ENCODE results near the gene FAM117A.
"Not testable (repeated sequence)": the region's sequence is repeated elsewhere in the genome, so short reads cannot be mapped to it uniquely, and the experiment has no call there.

FAM117A gene

DNA sequence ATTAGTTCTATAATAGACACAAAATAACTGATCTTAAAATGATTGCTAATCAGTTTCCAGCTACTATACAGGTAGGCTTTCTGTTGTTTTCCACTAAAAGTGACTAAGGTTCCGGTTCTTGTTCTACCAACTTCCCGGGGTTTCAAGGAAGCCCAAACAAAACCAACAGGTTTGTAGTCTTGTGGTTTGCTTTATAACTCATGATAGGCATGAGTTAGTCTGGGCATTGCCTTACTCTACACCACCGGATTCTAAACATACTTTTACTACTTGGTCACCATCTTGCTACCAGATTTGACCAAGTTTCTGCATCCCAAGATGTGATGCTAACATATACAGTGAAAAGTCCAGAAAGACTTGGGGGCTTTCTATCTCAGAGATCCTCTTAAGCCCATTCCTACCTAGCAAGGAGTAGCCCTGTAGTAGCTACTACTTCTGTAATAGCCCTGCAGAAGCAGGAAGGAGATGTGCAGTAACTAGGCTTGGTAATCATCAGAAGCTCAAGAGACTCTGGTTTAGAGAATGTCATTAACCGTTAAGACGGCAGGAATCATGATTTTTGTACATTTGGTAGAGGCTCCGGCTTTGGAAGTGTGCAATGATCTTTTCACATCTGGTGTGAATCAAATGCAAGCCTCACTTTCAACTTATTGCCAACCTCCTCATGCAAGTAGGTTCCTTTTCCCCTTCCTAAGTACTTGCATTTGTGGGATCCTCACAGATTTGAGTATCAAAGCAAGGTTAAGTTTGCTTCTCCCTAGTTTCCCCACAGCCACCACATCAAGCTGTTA is 1.6 kb downstream of the FAM117A start:
- no peak for DNase-seq

DNA sequence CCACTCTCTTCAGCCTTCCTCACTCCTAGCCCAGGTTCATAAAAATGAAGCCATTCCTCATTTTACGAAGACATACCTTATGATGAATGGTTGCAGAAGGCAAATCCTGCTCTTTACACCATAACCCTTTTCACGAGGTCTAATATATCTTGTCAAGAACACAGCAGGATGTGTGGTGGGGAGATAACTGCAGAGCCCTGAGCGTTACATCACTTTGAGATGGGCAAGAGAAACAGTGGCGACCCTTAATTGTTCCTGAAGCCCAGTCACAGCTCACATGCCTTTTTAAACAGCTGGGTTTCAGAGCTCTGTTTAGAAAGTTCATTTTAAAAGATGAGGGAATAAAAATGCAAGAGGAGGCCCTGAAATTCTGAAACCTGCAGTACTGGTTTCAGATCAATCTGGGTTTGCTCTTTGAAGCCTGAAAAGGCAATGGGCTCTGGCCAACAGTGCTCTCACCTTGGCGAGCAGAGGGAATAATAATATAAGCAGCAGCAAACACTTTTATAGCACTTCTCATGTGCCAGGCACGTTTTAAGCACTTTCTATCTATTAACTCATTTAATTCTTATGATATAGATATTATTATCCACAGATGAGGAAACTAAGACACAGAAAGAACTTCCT is 2.9 kb downstream of the FAM117A start:
- DNase-seq, result no peak

DNA sequence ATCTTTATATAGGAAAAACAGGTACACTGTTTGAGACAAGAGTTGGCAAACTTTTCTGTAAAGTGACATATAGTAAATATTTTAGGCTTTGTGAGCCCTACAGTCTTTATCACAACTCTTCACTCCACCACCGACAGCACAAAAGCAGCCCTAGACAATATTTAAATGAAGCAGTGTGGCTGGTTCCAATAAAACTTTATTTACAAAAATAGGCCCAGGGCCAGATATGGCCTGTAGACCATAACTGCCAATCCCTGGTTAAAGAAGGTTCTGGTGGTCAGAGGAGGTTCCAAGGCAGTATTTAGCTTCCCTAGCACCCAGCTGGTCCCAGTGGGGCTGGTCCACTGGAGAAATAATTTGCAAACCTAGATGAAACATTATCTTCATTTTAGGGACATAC is 3.6 kb downstream of the FAM117A start:
- no peak for DNase-seq

DNA sequence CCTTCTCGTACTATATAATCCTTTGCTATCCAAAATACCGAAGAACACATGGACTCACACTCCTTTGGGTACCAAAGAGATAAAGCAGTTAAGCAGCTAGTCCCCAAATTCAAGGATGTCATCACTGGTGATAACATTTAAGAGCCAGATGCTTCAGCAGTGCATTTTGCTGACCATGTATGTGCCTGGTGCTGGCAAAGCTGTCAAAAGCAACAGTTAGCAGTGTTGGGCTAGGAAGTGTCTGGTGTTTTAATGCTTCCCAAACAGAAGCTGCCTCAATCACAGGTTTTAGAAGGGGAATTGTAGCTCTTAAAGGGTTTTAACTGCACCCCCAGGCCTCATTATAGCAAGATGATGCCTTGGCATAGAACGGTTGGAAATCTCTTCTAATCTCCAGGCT is 4.7 kb downstream of the FAM117A start:
- no peak for DNase-seq

DNA sequence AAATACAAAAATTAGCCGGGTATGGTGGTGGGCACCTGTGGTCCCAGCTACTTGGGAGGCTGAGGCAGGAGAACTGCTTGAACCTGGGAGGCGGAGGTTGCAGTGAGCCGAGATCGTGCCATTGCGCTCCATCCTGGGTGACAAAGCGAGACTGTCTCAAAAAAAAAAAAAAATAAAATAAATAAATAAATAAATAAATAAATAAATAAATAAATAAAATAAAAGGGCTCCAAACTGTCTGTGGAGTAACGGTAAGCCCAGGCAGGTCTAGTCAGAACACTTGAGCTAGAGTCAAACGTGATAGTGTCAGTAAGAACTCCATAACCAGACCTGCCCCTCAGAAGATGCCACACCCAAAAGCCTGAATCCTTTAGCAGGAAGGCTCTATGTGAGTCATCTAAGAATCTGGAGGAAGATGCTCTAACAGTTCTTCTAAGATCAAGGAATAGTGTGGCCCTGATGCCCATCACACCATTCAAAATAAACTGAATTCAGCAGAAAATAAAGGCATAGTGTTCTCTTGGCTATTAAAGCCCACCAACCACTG is 5.4 kb downstream of the FAM117A start:
- DNase-seq, result not testable (repeated sequence)

DNA sequence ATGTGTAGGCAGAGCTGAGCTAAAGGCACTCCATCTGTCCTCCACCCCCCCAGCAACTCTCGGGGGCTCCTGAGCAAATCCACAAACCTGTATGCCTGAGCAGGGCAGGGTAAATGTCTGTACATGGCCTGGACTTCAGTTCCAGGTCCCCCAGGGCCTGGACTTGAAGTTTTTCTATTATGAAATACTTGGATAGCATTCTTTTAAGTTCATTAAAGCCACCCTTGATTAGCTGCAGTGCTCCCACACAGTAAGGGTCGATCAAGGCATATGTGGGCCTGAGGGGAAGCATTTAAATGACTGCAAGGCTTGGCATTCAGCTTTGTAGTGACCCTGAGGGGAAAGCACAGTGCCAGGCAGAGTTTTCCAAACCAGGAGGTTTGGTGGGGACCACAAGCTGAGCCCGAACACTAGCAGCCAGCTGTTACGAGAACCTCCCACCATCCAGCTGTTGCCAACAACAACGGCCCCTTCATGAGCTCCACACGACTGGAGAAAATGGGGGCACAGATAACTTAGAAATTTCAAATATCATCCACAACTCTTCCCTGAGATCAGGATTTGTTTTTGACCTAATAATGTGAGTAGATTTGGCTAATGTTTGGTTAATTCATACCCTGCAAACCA is 6.7 kb downstream of the FAM117A start:
- DNase-seq, result no peak

DNA sequence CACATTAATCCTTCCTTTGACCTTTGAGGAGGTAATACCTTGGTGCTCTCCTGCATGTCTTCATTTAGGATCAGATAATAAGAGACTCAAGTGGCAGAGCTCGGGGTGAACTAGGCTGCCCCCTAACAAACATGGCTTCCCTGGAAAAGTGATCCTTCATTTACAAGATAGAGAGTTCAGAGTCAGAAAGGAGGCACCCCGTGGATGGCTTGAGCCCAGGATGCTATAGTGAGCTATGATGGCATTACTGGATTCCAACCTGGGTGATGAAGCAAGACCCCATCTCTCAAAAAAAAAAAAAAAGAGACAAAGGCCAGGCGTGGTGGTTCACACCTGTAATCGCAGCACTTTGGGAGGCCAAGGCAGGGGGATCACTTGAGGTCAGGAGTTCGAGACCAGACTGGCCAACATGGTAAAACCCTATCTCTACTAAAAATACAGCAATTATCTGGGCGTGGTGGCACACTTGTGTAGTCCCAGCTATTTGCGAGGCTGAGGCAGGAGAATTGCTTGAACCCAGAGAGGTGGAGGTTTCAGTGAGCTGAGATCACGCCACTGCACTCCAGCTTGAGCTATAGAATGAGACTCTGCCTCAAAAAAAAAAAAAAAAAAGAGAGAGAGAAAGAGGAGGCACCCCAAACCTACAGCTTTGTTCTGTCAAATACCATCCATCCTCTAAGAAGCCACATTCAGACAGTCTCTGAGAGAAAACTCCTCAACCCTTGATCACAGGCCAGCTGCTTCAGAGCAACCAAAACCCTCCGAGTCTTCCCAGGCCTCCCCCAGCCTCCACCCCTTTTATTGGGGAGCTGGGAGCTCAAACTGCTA is 7.4 kb downstream of the FAM117A start:
- no peak for DNase-seq

DNA sequence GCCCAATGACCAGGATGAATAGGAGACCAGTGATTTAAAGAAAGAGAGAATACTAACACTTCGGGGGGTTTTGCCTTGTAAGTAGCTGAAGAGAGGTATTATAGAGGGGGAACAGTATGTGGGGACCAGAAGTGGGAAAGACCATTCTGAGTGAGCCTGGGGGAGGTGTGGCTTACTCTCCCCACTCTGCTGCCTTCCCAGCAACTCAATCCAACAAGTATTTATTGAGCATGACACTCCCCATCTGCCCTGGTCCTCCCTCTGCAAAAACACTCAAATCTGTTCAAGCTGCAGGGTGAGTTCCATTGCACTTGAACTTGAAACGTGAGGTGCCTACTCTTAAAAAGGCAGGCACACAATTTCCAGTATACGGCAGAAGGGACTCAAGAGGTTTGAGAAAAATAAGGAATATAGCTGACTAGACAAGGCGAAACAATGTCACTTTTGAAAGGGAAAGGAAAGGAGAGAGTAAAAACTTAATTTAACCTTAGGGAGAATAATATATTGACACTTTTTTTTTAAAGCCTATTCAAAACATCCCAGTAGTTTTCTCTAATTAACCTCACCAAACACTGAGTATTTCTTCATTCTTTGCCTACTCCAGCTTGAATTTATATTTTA is 8.2 kb downstream of the FAM117A start:
- DNase-seq, result no peak

DNA sequence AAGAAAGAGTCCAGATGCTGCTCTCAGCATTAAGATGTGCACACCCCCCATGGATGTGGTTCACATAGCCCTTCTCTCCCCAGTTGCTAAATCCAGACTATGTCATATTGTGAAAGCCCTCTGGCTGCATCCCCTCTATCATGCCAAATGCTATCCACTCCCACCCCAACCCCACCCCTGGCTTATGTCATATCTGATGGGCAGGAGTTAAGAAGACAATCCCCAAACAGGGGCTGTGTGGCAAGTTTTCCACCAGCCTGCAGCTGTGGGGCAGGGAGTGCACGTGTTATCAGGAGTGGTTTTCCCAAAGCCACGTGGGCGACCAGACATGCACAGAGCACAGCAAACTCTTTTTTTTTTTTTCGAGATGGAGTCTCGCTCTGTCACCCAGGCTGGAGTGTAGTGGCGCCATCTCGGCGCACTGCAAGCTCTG is 10.0 kb downstream of the FAM117A start:
- DNase-seq, result no peak

DNA sequence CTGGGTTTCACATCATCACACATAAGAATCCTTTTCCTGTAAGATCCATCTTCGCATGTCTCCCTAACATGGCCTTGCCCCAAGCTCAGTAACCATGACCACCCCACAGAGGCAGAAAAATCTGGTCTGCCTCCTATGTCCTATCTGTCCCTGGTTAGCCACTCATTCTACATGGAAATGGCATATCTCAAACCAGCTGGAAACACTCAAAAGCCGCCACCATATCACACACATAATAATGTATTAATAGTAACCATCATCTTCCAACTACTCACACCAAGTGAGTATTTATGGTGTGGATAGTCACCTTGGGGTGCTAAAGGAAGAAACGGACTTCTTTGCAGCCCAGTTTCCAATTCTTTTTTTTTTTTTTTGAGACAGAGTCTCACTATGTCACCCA is 11.4 kb downstream of the FAM117A start:
- DNase-seq, result no peak

DNA sequence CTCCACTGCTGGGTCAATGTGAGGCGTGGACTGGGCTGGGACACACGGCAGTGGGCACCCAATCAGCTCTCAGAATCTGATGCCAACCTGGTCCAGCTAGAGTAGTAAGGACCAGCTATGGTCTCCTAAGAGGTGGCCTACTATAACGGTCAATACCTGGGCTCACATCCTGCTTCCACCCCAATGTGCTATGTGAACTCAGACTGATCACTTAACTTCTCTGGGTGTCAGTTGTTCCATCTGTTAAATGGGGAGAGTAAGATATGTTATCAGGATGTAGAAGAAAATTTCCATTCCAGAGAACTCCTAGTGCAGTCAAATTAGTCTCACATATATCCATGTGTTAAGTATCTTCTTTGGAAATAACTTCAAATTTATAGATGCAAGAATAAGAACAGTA is 14.2 kb downstream of the FAM117A start:
- DNase-seq, result no peak

DNA sequence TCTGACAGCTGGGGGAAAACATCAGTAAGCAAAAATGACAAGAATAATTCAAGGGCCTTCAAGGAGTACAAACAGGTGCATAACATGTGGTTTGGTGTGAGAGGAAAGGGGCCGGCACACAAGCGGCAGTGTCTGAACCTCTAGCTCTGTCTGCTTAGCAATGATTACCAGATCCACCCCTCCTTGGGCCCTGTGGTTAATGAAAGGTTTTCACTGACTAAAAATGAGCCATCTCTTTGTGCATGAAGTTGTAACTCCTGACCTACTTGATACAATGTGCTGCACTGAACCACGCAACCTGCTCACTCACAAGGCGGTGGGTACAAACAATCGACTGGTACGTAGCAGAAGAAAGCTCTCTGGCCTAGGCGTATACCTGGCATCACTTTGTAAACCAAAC is 15.1 kb downstream of the FAM117A start:
- DNase-seq, result peak; percentile 74

DNA sequence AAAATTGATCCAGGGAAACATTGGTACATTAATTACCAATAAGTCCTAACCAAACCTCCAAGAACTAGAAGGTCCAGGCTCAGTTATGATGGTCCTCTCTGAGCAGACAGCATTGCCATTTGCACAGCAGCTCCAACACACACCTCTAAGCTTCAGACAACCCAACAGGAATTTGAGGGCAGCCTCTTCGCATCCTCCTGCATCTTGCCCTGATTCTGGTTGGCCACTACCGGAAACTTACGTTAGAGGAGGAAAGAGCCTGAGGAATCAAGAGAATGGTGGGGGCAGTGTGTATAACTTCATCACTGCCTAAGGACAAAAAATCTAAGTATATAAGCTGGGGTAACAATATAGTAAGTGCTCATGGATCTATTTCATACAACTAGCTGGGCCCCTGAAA is 15.7 kb downstream of the FAM117A start:
- no peak for DNase-seq

DNA sequence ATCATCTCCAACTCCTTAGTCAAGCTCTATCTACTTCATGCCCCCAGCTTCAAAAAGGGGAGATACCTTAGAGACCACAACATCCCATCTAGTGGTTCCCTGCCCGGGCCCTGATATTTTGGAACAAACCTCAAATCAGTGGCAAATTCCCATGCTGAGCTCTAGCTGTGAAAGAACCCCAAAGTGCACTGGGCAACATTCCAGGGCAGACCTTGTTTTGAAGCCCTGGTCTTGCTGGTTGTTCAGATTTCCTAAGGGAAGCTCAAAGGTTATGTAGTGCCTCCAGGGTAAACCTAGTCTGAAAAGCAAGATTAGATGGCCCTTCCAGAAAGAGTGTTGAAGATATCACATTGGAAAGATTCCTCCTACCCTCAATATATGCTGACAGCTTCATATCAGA is 16.3 kb downstream of the FAM117A start:
- no peak for DNase-seq

DNA sequence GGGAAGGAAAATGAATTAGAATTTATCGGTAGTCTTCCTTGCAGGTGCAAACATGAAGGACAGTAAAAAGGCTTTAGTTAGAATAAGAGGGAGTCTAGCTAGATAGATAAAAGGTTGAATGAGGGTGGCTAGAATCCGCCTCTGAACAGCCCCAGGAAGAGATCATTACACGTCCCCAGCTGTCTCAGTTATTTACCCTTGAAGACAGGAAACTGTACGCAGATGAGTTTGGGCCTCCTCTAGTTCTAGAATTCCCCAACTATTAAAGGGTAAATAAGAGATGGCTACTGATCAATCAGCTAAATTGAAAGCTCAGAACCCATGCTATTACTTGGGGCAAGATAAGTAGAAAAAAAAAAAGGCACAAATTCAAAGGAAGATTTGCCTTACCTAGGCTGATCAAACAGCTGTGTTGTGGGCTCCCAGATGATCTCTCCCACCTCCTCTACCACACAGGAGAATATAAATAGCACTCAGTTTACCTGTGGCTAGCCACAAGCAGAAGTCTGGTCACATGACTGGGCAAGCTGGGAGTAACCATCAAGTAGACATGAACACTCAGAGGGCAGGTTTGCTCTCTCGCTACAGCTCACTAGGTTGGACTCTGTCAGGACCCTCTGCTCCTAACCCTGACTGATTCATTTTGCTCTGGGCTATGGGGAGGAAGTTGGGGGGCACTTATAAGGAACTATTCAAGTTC is 17.0 kb downstream of the FAM117A start:
- DNase-seq, result no peak

DNA sequence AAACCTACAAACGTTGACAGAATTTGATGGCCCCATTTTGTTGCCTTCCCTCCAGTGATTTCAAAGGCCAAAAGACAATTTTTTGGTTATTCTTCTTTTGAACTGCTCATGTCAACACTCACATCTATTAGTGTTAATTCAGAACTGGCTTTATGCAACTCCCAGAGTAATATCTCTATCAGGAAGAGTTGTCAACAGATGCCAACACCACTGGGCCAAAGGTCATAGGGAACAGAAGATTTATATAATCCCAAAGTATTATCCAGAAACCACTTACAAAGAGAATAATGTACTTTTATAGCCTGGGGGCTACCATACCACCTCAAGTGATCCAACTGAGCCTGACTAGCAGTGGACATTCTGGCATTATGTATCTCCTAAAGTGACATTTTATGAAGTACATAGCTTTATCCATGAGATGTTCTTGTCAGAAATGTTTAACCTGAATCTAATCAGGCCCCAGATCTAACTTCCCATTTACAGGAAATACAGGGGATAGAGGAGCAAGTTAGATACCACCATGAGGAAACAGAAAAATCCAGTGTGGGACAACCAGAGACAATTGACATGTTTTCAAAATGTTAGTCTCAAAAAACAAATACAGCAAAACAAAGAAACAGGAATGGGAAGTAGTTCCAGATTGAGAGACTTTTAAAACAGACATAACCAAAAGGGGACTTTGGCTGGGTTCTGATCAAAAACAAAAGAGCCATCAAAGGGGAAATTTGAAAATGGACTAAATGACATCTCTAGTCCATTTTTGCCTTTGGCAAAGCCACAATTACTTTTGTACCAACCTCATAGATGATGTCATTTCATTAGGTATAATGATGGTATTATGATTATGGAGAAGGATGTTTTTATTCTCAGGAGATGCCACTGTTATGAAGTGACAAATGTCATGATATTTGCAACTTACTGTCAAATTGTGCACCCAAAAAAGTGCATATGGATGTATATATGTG is 18.5 kb downstream of the FAM117A start:
- no peak for DNase-seq

DNA sequence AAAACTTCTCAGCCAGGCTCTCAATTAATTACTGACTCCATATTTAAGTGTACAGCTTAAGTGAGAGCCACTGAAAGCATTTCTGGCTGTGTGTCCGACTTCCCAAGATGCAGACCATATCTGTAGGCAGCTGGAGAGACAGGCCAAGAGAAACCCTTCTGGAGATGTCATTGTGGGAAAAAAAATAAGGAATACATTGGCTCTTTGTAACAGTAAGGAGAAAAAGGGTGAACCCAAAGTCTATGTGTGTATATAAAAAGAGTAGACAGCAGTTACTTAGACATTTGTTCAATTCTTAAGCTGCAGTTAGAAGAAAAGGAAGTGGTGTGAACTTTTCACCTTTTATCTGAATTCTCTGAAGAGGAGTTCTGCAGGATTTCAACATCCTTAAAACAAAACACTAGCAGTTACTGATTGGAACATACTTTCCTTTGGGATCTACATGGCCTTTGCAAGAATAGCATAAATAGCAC is 21.7 kb downstream of the FAM117A start:
- DNase-seq, result no peak

DNA sequence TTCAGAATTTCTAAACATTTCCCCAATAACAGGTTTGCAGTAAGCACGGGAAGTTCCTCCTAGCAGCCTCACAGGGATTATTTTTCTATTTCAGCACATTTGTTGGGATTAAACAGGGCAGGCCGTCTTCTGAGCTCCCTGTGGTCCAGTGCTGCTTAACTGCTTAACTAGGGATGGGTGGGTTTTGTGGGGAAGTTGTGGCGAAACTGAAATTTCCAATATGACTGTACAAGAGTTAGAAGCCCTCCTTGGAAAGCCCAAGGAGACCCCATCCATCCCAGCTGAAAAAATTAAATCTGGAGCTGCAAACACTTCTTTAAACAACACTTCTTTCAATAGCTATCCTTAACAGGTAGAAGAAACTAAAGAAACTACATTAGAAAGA is 22.2 kb downstream of the FAM117A start:
- no peak for DNase-seq

DNA sequence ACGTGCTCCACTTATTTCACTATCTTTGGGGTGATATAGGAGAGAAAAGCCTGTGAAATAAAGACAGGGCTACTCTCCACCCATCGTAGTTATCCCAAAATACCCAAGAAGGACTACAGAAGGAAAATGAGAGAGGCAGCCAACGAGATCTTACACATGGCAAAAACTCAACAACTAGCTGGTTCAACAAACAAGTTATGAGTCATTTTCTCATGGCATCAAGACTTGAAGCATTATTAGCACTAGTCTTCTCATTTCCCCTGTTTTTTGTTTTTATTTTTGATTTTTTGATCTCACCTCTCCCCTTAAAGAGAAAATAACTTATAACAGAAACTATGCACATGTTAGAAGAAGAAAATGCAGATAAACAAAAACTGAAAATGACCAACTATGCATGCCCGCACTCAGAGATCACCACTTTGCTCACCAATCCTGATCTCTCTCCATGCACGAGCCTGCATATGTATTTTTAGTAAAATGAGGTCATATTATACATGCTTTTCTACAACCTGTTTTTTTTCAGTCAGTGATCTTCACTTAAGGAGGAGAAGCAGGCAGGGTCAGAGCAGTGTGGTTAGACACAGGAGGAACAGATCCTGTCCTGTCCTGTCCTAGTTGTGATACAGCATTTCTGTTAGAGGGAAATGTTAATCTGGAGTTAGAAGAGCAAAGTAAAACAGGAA is 22.8 kb downstream of the FAM117A start:
- no peak for DNase-seq
